NT2/D1 (cell line): ENCODE measurements around the gene THAP12.

Experiments used
- YY1 ChIP-seq: IDR thresholded peaks from 2 replicates; pipeline ENCODE4 v1.6.1; 2011; ENCODE audit not compliant: insufficient read length, insufficient read depth
- ZNF274 ChIP-seq: IDR thresholded peaks from 2 replicates; pipeline ENCODE4 v1.6.1; 2011; ENCODE audit warnings: mild to moderate bottlenecking, low read depth, low read length

DNA sequence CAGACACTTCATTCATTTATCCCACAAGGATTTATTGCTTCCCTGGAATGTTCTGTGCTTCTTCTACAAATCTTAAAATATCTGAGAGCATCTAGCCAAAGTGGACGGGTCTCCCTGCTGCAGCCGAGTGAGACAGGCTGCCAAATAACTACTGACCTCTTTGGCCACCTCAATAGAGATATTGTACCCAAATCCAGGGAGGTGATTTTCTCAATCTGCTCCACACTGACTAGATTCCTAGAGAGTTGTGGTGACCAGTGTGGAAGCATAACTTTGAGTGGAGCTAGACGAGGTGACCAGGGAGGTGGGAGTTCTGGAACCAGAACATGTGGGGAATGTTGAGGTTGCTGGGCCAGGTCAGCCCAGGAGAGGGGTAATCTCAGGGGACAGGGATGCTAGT lies 77.5 kb downstream of the THAP12 start:
- TF ChIP-seq ZNF274 (no peak), YY1 (no peak)
